ENCODE results near the gene SESN3. TPM values are rescaled to one million over a fixed set of nuclear protein-coding genes. Genes with fewer than 3 reads are reported as not detected.

SESN3 gene
- total RNA-seq, 1 experiment from 2014 or later: 1.4 TPM

- in situ Hi-C loops (cut with HindIII; ENCODE audit: low pct_unique_long_range_greater_than_20kb, low sequenced_read_pairs) (no loop called here), intact Hi-C loops (cut with micrococcal nuclease; ENCODE audit: unreplicated experiment) (no loop called here)
- no peaks in the 10 kb centered on the region for H3K36me3 ChIP-seq (ENCODE audit: control insufficient read depth, insufficient read depth, low read length)
- DNase-seq (ENCODE audit: low read depth, low spot score) (no peak), ATAC-seq (no peak)
- H3K4me3 ChIP-seq (ENCODE audit: low read depth in 2 of 2, low read length in 2 of 2): no peak overlapping the region
- ChIA-PET POLR2A (no interaction called here), CTCF (no interaction called here)
- no peak for TF ChIP-seq SIN3A (IDR thresholded peaks at IDR 0.05; ENCODE audit: borderline replicate concordance, insufficient read depth, low read depth, low read length)
- no peak for TF ChIP-seq POLR2AphosphoS5 (IDR thresholded peaks at IDR 0.05; ENCODE audit: low read depth, low read length)
- TF ChIP-seq TCF7L2 (IDR thresholded peaks at IDR 0.05; ENCODE audit: low read depth, low read length): no peak
- no peak for TF ChIP-seq REST (IDR thresholded peaks at IDR 0.05; ENCODE audit: insufficient read depth in 1 of 2, low read depth in 2 of 2, low read length in 1 of 2)
- TF ChIP-seq CTCF (IDR thresholded peaks at IDR 0.05): no peak
- no peaks in the 10 kb centered on the region for H3K4me1 ChIP-seq (ENCODE audit: control insufficient read depth, insufficient read depth, low read length)
- H3K27me3 ChIP-seq (ENCODE audit: control insufficient read depth, insufficient read depth, low read length): no peaks in the 10 kb centered on the region
- H3K27ac ChIP-seq (ENCODE audit: low read length): no peak overlapping the region
- no peaks in the 10 kb centered on the region for H3K9me3 ChIP-seq (ENCODE audit: control insufficient read depth, insufficient read depth, low read depth, low read length)
- no TSS peak for BruUV-seq (replicated peaks)
These were observed 111.5 kb downstream of the SESN3 start for GRCh38 chr11:95119361-95120060.

- intact Hi-C loops (cut with micrococcal nuclease; ENCODE audit: unreplicated experiment) (no loop called here), in situ Hi-C loops (cut with HindIII; ENCODE audit: low pct_unique_long_range_greater_than_20kb, low sequenced_read_pairs) (no loop called here)
- Histone ChIP-seq H3K36me3 (ENCODE audit: control insufficient read depth, insufficient read depth, low read length) (no peaks in the 10 kb centered on the region), H3K9me3 (ENCODE audit: control insufficient read depth, insufficient read depth, low read depth, low read length) (no peaks in the 10 kb centered on the region), H3K4me3 (ENCODE audit: low read depth in 2 of 2, low read length in 2 of 2) (no peak overlapping the region), H3K4me1 (ENCODE audit: control insufficient read depth, insufficient read depth, low read length) (no peaks in the 10 kb centered on the region), H3K27me3 (ENCODE audit: control insufficient read depth, insufficient read depth, low read length) (no peaks in the 10 kb centered on the region), H3K27ac (ENCODE audit: low read length) (no peak overlapping the region)
- ChIA-PET CTCF (no interaction called here), POLR2A (no interaction called here)
- BruUV-seq (replicated peaks): no TSS peak
- DNase-seq (ENCODE audit: low read depth, low spot score): no peak
- TF ChIP-seq CTCF (IDR thresholded peaks at IDR 0.05) (no peak), REST (IDR thresholded peaks at IDR 0.05; ENCODE audit: insufficient read depth in 1 of 2, low read depth in 2 of 2, low read length in 1 of 2) (no peak), POLR2AphosphoS5 (IDR thresholded peaks at IDR 0.05; ENCODE audit: low read depth, low read length) (no peak), SIN3A (IDR thresholded peaks at IDR 0.05; ENCODE audit: borderline replicate concordance, insufficient read depth, low read depth, low read length) (no peak), TCF7L2 (IDR thresholded peaks at IDR 0.05; ENCODE audit: low read depth, low read length) (no peak)
- no peak for ATAC-seq
These were observed 115.4 kb downstream of the SESN3 start for GRCh38 chr11:95115597-95115996.
